Panc1 (cell line): Measurements from ENCODE around the gene CDC37L1.

Experiments
- CTCF ChIP-seq: fragments of 450-650 bp; IDR thresholded peaks from 2 replicates; pipeline ENCODE4 v1.5.1; 2017; ENCODE audit warnings: mild to moderate bottlenecking
- POLR2AphosphoS5 ChIP-seq: IDR thresholded peaks from 2 replicates; pipeline ENCODE4 v1.6.1; 2012; ENCODE audit warnings: mild to moderate bottlenecking, low read depth, low read length, moderate library complexity
- TCF7L2 ChIP-seq: IDR thresholded peaks from 2 replicates; pipeline ENCODE4 v1.6.1; 2011; ENCODE audit warnings: mild to moderate bottlenecking, low read depth, low read length, inconsistent platforms

- TF ChIP-seq POLR2AphosphoS5 (no peak), CTCF (no peak), TCF7L2 (no peak)
These were observed 1.4 kb downstream of the CDC37L1 start for GRCh38 chr9:4680750-4681149.
